IPS-NIHi7 (cell line): ENCODE results near the gene UNC5CL.
"Not testable (repeated sequence)": the region's sequence is repeated elsewhere in the genome, so short reads cannot be mapped to it uniquely, and the experiment has no call there.

ENCODE experiments used
- DNase-seq: peaks from one replicate; pipeline ENCODE4 v3.0.0; 2012; ENCODE audit warnings: mixed read lengths; ENCODE audit errors: extremely low spot score

The UNC5CL gene

GRCh38 chr6:41006980-41007379 lies 32.0 kb downstream of the UNC5CL start:
- not testable (repeated sequence) for DNase-seq

DNA sequence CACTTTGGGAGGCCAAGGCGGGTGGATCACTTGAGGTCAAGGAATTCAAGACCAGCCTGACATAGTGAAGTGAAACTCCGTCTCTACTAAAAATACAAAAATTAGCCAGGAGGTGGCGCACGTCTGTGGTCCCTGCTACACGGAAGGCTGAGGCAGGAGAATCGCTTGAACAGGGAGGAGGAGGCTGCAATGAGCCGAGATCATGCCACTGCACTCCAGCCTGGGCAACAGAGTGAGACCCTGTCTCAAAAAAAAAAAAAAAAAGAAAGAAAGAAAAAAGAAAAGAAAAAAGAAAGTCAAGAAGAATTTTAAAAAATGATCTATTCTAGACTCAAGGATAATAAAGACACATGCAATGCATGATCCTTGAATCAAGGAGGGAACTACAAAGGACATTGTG lies 32.8 kb downstream of the UNC5CL start:
- not testable (repeated sequence) for DNase-seq

GRCh38 chr6:41002168-41002567 lies 36.9 kb downstream of the UNC5CL start:
- DNase-seq, result no peak

GRCh38 chr6:41000248-41000647 lies 38.8 kb downstream of the UNC5CL start:
- DNase-seq, result no peak

DNA sequence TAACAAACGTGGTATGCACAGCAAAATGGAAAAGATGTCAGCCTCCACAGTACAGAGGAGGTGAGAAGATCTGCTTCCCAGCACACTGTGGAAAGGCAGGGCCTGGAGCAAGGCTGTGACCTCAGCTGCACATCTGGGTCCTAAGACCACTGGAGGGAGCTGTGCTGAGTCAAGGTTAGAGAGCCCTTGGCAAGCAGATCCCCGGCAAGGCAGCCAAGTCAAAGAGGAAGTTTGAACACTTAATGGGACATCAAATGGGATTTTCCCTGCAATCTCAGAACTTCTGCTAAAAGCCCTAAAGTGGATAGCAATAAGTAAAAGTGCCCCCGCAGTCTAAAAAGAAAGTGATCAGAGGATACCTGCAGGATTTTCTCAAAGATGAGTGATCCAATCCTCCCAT lies 39.5 kb downstream of the UNC5CL start:
- peak; percentile 87 for DNase-seq

- DNase-seq, result no peak
Measured at GRCh38 chr6:40998661-40999060, 40.4 kb downstream of the UNC5CL start.

DNA sequence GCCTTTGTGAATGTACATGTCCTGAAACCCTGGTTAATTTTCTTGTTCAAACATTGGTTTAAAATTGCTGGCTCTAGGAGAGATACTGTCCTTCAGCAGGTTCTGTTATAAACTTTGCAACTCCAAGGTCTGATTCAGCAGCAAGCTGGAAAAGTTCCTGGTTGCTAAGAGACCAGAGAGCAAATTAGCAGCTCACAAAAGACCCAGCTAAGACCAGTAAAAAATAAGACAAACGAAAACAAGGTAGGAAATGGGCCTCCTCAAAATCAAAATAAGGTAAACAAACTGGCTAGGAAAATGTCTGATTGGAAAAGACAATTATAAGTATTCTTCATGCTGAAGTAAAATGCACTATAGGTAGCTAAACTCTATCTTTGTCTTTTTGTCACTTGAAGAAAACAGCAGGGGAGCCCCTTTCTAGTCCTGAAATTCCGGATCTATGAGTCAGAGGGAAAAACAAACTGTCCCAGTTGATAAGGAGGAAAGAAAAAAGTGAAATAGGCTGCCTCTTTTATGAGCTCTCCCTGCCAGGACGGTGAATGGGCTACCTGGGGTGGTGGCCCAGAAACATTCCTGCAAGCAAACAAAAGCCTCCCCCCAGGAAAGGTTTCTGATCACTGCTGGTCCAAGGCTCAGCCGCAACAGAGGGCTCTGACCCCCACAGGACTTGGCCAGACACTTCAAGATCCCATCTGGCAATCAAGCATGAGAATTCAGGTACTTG lies 41.6 kb downstream of the UNC5CL start:
- DNase-seq, result peak; percentile 81

DNA sequence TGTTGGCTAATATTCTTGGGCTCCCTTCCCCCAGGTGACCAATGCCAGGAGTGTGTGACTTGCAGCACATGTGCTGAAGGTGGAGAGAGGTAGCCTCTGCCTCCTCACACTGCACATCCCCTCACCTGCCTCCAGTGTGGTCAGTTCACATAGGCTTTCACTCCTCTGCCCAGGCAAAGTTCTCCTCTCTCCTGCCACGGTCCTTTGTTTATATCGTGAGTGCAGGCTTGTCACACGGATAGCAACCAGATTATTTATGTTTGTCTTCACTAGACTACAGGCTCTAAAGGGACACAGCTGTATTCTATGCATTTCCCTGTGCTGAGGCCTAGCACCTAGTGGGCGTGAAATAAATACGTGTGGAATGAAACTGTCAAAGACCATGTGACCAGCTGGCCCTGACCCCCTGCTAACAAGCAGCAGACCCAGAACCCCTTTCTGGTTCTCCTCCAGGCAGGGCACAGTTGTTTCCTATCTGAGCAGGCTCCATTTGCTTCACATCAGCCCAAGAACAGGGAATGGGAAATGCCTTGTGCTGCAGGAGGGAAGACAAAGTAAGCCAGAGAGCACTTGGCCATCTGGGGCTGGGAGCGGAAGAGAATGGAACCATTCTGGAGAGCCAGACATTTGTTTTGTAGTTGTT lies 42.3 kb downstream of the UNC5CL start:
- peak; percentile 40 for DNase-seq

DNA sequence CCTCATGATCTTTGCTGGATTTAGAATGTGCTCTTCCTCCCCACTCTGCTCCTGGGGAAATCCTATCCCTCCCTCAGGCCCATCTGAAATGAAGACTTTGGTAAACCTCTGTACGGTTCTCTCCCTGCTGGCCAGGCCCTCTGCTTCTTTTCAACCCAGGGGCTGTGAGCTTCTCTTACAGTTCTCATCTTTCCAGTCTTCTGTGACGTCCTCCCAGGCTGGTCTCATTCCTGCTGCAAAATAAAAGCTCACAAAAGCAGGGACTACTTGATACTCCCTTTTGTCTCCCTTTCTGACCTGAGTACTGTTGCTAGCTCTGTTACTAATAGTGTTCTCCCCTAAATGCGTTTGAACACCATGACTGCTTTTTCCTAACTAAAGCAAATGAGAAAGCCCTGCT lies 46.3 kb downstream of the UNC5CL start:
- no peak for DNase-seq

DNA sequence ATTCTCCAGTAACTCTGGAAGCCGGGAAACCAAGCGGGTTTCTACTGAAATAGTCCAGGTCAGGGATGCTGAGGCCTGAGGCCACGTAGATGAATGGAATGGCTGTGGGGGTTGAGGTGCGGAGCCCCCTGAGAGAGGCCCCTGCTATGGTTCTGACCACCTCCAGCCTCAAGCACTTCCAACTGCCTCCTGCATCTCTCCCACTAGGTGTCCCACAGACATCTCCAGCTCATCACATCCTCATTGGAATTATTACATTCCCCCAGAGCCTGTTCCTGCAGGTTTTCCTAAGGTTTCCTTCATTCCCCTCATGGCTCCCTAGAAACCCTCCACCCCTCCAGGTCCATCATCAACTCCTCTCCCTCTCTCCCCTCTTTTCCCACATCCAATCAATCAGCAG lies 48.7 kb downstream of the UNC5CL start:
- no peak for DNase-seq

GRCh38 chr6:40989204-40990169 lies 49.5 kb downstream of the UNC5CL start:
- no peak for DNase-seq

GRCh38 chr6:40988634-40989033 lies 50.4 kb downstream of the UNC5CL start:
- DNase-seq, result no peak

DNA sequence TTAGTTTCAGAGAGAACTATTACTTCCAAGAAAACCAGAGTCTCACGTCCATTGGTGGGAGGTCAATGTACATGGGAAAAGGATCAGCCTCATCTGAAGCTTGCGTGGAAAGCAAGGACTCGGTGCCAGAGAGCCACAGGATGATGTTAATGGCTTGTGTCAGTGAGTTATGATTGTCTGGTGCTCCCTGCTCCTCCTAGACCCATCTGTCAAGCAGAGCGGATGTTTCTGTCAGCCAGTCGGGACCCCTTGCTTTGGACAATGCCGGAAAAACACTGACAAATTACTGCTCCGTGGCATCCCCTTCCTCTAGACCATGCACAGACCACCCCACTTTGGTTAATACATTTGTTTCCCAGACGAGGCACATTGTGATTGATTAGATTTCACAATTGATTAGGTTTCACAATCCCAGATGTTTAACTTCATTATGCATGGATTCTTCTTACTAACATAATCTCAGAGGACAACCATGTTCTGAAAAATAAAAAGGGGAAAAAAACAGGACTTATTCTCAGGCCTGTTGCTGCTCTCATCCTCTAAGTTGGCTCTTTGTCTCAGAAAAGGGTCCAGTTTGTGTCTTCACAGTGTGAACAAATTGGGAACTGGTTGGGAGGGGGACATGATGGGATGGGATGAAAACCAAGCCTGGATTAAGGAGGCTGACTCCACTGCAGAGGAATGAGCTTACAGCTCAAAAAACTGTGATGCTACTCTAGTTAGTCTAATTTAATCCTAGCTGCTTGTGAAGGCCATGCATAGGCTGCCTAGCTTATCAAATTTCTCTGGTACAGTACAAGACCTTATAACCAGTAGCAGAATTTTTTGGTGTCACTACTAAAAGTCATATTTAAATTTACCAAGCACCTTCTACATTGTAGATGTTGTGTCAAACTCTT lies 51.9 kb downstream of the UNC5CL start:
- DNase-seq, result no peak

DNA sequence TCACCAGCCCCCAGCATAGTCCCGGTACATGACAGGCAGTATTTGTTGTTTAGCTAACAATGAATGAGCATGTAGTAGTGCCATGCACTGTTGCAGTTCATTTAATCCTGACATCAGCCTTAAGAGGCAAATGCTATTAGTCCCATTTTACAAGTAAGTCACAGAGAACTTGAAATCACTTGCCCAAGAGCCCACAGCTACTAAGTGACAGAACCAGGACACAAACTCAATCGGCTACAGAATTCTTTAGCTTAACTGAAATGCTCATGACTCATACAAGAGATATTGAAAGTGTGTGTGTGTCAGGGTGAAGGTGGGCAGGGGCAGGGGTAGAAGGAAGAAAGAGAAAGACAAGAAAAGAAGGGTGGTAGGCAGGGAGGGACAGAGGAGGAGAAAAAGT lies 52.7 kb downstream of the UNC5CL start:
- no peak for DNase-seq

DNA sequence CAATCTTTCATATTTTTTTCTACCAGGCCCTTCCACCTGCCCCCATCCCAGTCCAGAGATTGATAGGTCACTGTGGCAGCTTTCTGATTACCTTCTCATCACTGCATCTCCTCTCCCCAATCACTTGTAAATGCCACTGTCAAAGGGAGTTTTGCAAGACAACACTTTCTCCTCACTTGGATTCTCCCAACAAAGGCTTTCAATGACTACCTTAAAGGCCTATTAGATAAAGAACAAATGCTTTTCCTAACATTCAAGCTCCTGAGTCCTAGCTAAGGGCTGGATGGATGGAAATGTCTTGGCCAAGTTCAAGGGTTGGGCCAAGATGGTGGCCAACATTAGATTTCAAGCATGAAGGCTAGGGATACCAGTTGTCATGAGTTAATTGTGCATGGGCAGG lies 55.3 kb downstream of the UNC5CL start:
- DNase-seq, result no peak

DNA sequence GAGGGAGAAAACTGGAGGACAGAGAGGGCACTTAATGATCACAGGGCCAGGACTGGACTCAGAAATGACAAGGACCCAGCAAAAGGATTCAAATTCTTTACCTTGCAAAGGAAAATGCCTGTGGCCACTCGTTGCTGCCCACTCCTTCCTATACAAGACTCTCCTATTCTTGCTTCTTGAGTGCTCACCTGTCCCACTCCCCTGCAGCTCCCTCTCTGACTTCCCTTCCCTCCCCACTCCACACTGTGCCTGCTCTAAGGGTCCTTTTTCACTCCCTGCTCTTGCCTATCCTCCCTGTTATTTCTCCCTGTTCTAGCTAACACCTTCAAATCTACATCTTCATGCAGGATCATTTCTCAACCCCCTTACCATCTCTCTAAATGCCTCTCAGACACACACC lies 56.1 kb downstream of the UNC5CL start:
- DNase-seq, result no peak

GRCh38 chr6:40978687-40979289 lies 60.2 kb downstream of the UNC5CL start:
- DNase-seq, result no peak

DNA sequence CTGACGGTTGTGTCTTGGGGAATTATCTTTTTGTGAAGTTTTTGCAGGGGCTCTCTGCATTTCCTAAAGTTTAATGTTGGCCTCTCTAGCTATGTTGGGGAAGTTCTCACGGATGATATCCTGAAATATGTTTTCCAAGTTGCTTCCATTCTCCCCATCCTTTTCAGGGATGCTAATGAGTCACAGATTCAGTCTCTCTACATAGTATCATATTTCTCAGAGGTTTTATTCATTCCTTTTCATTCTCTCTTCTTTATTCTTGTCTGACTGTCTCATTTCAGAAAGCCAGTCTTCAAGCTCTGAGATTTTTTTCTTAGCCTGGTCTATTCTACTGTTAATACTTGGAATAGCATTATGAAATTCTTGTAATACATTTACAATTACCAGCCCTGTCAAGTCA lies 61.3 kb downstream of the UNC5CL start:
- DNase-seq, result no peak

DNA sequence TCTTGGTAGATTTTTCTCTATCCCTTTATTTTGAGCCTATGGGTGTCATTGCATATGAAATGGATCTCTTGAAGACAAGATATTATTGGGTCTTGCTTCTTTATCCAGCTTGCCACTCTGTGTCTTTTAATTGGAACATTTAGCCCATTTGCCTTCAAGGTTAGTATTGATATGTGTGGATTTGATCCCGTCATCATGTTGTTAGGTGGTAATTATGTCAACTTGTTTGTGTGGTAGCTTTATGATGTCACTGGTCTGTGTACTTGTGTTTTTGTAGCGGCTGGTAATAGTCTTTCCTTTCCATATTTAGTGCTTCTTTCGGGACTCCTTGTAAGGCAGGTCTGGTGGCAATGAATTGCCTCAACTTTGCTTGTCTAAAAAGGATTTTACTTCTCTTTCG lies 61.9 kb downstream of the UNC5CL start:
- no peak for DNase-seq
